ENCODE results near the gene DDT. TPM values are rescaled to one million over a fixed set of nuclear protein-coding genes. Genes with fewer than 3 reads are reported as not detected.
"Not testable (repeated sequence)": the region's sequence is repeated elsewhere in the genome, so short reads cannot be mapped to it uniquely, and the experiment has no call there.

The DDT gene
- total RNA-seq, 1 donor from 2014 or later, result 34.5 TPM

DNA sequence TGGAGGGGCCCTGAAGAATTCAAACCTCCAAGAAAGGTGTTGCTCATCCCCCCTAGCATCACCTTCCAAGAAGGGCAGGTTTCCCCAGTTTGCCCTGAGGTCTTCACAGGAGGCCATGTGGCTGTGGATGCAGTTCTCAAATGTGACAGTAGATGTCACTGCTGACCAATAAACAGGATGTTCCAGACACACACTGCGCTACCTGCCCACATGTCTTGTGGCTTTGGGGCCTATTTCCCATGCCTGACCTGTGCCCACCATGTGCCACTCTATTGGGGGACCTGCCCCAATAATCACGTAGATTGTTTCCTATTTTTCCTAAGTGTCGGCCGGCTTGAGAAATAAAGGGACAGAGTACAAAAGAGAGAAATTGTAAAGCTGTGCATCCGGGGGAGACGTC, 10.2 kb upstream of the DDT start:
- no peaks in the 10 kb centered on the region for H3K4me1 ChIP-seq
- no peak overlapping the region for H3K9ac ChIP-seq
- H3K4me3 Mint-ChIP-seq, result no peak overlapping the region
- no peaks in the 10 kb centered on the region for H3K36me3 ChIP-seq
- DNase-seq (ENCODE audit: low spot score), result no peak
- no peaks in the 10 kb centered on the region for H3K9me3 Mint-ChIP-seq
- TF ChIP-seq EZH2phosphoT487 (IDR thresholded peaks at IDR 0.05), result no peak
- TF ChIP-seq, protein P1, sequence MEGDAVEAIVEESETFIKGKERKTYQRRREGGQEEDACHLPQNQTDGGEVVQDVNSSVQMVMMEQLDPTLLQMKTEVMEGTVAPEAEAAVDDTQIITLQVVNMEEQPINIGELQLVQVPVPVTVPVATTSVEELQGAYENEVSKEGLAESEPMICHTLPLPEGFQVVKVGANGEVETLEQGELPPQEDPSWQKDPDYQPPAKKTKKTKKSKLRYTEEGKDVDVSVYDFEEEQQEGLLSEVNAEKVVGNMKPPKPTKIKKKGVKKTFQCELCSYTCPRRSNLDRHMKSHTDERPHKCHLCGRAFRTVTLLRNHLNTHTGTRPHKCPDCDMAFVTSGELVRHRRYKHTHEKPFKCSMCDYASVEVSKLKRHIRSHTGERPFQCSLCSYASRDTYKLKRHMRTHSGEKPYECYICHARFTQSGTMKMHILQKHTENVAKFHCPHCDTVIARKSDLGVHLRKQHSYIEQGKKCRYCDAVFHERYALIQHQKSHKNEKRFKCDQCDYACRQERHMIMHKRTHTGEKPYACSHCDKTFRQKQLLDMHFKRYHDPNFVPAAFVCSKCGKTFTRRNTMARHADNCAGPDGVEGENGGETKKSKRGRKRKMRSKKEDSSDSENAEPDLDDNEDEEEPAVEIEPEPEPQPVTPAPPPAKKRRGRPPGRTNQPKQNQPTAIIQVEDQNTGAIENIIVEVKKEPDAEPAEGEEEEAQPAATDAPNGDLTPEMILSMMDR (IDR thresholded peaks at IDR 0.05), result no peak
- TF ChIP-seq EZH2 (IDR thresholded peaks at IDR 0.05), result no peak
- H3K36me3 Mint-ChIP-seq, result no peaks in the 10 kb centered on the region
- no peaks in the 10 kb centered on the region for H3K9me3 ChIP-seq (ENCODE audit: low read depth)
- no peak overlapping the region for H3K4me3 ChIP-seq
- H3K27me3 Mint-ChIP-seq (ENCODE audit: insufficient read depth, low read depth), result no peaks in the 10 kb centered on the region
- H3K4me2 ChIP-seq, result no peak overlapping the region
- no peaks in the 10 kb centered on the region for H3F3A ChIP-seq (ENCODE audit: low read depth)
- no peak overlapping the region for H3K27ac ChIP-seq
- no peak overlapping the region for H3K27ac Mint-ChIP-seq
- H4K20me1 ChIP-seq (ENCODE audit: low read depth), result no peaks in the 10 kb centered on the region
- H2AFZ ChIP-seq (replicated peaks), result no peak overlapping the region
- no peaks in the 10 kb centered on the region for H3K4me1 Mint-ChIP-seq
- no peaks in the 10 kb centered on the region for H3K79me2 ChIP-seq (ENCODE audit: low read depth)
- H3K27me3 ChIP-seq, result no peaks in the 10 kb centered on the region

DNA sequence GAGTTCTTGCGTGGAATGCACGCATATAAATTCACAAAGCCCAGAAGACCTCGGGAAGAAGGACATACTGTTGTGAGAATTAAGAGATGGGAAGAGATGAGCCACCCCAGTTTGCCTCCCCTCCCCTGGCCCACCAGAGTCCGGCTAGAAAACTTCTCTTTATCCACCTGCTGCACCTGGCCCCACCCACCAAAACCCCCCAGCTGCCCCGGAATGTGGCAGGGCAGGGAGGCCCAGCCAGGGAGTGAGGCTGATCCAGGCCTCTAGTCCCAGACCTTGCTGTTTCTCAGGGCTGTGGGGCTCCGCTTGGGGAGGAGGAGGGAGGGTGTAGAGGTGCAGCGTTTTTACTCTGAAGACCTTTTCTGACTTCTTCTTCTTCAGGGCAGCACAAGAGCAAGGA, 6.3 kb upstream of the DDT start:
- not testable (repeated sequence) for H3K9me3 Mint-ChIP-seq; H3K36me3 Mint-ChIP-seq; H3K27me3 ChIP-seq; H4K20me1 ChIP-seq (ENCODE audit: low read depth); H2AFZ ChIP-seq (replicated peaks); H3K27ac ChIP-seq; H3K79me2 ChIP-seq (ENCODE audit: low read depth); H3K4me1 Mint-ChIP-seq; H3K36me3 ChIP-seq; H3F3A ChIP-seq (ENCODE audit: low read depth); H3K4me1 ChIP-seq; H3K9ac ChIP-seq; H3K27ac Mint-ChIP-seq; H3K9me3 ChIP-seq (ENCODE audit: low read depth); H3K27me3 Mint-ChIP-seq (ENCODE audit: insufficient read depth, low read depth); H3K4me2 ChIP-seq; H3K4me3 ChIP-seq; H3K4me3 Mint-ChIP-seq; DNase-seq (ENCODE audit: low spot score)

DNA sequence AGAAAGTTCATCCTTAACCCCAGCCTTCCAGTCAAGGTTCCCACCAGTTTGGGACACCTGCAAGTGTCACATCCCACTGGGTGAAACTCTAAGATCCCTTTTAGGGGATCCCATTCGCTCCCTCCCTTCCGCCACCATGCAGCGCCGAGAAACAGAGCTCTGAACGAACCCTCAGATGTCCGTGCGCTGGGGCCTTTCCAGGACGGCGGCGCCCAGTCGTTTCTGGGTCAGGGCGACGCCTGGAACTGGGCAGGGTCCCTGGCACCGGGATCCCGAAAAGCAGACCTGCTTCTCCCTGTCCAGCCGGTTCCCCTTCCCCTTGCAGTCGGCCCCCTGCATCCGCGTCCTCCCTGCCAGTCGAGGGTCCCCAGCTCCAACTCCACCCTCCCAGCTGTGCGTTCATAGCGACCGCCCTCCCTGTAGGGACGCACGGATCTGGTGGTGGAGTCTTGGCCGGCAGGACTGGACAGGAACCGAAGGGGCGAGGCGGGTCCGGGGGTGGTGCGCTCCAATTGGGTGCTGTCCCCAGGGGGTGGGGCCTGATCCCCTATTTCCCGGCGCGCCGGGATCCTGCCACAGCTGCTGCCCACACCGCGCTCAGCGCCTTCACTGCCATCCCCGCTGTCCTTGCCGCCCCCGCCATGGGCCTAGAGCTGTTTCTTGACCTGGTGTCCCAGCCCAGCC, 5.5 kb upstream of the DDT start, which contains the start of gene GSTT2:
TSS of gene GSTT2 (plus strand) at position 578 of the 684 bp plus-strand sequence.
- DNase-seq (ENCODE audit: low spot score); H3K4me2 ChIP-seq; H3K27me3 ChIP-seq; H3K9me3 Mint-ChIP-seq; H3K9ac ChIP-seq; H2AFZ ChIP-seq (replicated peaks); H3K36me3 Mint-ChIP-seq; H3K4me1 Mint-ChIP-seq; H3K4me3 Mint-ChIP-seq; H3K4me3 ChIP-seq; H3K27me3 Mint-ChIP-seq (ENCODE audit: insufficient read depth, low read depth); H3K4me1 ChIP-seq; H3K36me3 ChIP-seq; H4K20me1 ChIP-seq (ENCODE audit: low read depth); H3F3A ChIP-seq (ENCODE audit: low read depth); H3K79me2 ChIP-seq (ENCODE audit: low read depth); H3K9me3 ChIP-seq (ENCODE audit: low read depth); H3K27ac ChIP-seq; H3K27ac Mint-ChIP-seq: not testable (repeated sequence)

GRCh38 chr22:23977304-23977703, 3.1 kb upstream of the DDT start:
- H3K4me2 ChIP-seq; H3K9ac ChIP-seq; H3K36me3 Mint-ChIP-seq; H2AFZ ChIP-seq (replicated peaks); H3K4me3 Mint-ChIP-seq; H3K4me1 Mint-ChIP-seq; H3K27ac Mint-ChIP-seq; H4K20me1 ChIP-seq (ENCODE audit: low read depth); H3K36me3 ChIP-seq; H3K79me2 ChIP-seq (ENCODE audit: low read depth); H3K27ac ChIP-seq; H3K9me3 ChIP-seq (ENCODE audit: low read depth); H3K4me1 ChIP-seq; H3K27me3 Mint-ChIP-seq (ENCODE audit: insufficient read depth, low read depth); H3K9me3 Mint-ChIP-seq; DNase-seq (ENCODE audit: low spot score); H3F3A ChIP-seq (ENCODE audit: low read depth); H3K27me3 ChIP-seq; H3K4me3 ChIP-seq: not testable (repeated sequence)

- H3K27ac Mint-ChIP-seq; H3K9me3 ChIP-seq (ENCODE audit: low read depth); H3K4me1 Mint-ChIP-seq; H3K4me3 ChIP-seq; H3K4me2 ChIP-seq; H3K4me1 ChIP-seq; H3K9ac ChIP-seq; H3K27me3 Mint-ChIP-seq (ENCODE audit: insufficient read depth, low read depth); H2AFZ ChIP-seq (replicated peaks); H4K20me1 ChIP-seq (ENCODE audit: low read depth); H3F3A ChIP-seq (ENCODE audit: low read depth); H3K27ac ChIP-seq; H3K79me2 ChIP-seq (ENCODE audit: low read depth); DNase-seq (ENCODE audit: low spot score); H3K27me3 ChIP-seq; H3K4me3 Mint-ChIP-seq; H3K9me3 Mint-ChIP-seq; H3K36me3 ChIP-seq: not testable (repeated sequence)
- H3K36me3 Mint-ChIP-seq, result peaks cover 11% of the 10 kb centered on the region
Observed at GRCh38 chr22:23974836-23975352, 653 bp upstream of the DDT start.

- not testable (repeated sequence) for H3K4me3 ChIP-seq; H3K9me3 ChIP-seq (ENCODE audit: low read depth); H3F3A ChIP-seq (ENCODE audit: low read depth); H3K4me1 ChIP-seq; DNase-seq (ENCODE audit: low spot score); H3K36me3 ChIP-seq; H3K9ac ChIP-seq; H3K27me3 ChIP-seq; H2AFZ ChIP-seq (replicated peaks); H4K20me1 ChIP-seq (ENCODE audit: low read depth); H3K27ac Mint-ChIP-seq; H3K4me2 ChIP-seq; H3K27me3 Mint-ChIP-seq (ENCODE audit: insufficient read depth, low read depth); H3K79me2 ChIP-seq (ENCODE audit: low read depth); H3K9me3 Mint-ChIP-seq; H3K4me1 Mint-ChIP-seq; H3K27ac ChIP-seq
- Mint-ChIP-seq H3K36me3 (peaks cover 19% of the 10 kb centered on the region), H3K4me3 (peak overlapping the region; percentile 58)
Observed at GRCh38 chr22:23971927-23972326, 2.3 kb downstream of the DDT start.

All from neural progenitor cell (in vitro differentiated cells).